Right ventricle myocardium superior (tissue), 1 donor: Measurements from ENCODE around the gene ANGPT4. TPM values are rescaled to one million over a fixed set of nuclear protein-coding genes. Genes with fewer than 3 reads are reported as not detected.

Experiments used
- ATAC-seq: fragments of 200-7000 bp; cut with Tn5 transposase; one replicate; pipeline ENCODE4 v1.9.1; 2020; ENCODE audit warnings: mild to moderate bottlenecking; ENCODE audit not compliant: poor library complexity
- DNase-seq: peaks from one replicate; pipeline ENCODE4 v3.0.0-alpha.2; 2020
- intact Hi-C: fragments of 100-400 bp; cut with DNase I; formaldehyde crosslinking; loops from one replicate; pipeline ENCODE4 v1.11.2; 2022
- total RNA-seq: library from RNA; stranded (reverse); fragmentation: NEBNext Ultra II Directional; extraction: Animal tissue kit (Norgen Biotek cat#: 25700); gene quantifications from one replicate; pipeline ENCODE4 v1.2.1, GENCODE V29; 2021
- donor health status: DM: no; HTN: yes; CAD: no; lungs with severe emphysema.

ANGPT4 gene
- total RNA-seq, 1 donor from 2014 or later = not detected

DNA sequence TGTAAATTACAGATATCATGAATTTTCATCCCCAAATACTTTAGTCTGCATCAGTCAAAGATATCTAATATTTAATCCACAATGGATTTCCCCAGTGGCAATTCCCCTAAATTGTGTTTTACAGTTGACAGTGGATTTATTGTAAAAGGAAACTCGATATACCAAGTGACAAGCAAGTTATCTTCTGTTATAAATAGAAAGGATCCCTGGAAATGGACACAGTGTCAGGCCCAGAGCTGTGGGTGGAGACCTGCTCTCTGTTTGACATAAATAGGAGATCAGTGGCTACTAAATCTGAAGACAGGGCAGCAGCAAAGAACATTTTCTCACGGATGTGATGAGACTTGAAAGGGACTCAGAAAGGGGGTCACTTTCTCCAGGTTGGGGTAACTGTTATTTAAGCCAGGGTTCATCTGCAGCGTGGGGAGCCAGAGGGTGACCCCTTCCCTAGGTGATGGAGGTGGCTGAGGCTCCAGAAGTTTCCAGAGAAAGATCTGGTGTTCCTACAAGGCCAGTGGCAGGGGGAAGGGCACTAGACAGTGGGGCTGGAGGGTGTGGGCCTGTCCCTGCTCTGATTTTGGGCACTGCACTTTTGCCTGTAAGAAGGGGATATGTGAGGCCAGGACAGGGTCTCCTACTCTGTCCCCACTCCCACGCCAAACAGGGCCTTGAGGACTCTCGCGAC is 94.9 kb downstream of the ANGPT4 start:
- intact Hi-C loops = no loop called here
- DNase-seq (no peak), ATAC-seq (peak; percentile 86)

DNA sequence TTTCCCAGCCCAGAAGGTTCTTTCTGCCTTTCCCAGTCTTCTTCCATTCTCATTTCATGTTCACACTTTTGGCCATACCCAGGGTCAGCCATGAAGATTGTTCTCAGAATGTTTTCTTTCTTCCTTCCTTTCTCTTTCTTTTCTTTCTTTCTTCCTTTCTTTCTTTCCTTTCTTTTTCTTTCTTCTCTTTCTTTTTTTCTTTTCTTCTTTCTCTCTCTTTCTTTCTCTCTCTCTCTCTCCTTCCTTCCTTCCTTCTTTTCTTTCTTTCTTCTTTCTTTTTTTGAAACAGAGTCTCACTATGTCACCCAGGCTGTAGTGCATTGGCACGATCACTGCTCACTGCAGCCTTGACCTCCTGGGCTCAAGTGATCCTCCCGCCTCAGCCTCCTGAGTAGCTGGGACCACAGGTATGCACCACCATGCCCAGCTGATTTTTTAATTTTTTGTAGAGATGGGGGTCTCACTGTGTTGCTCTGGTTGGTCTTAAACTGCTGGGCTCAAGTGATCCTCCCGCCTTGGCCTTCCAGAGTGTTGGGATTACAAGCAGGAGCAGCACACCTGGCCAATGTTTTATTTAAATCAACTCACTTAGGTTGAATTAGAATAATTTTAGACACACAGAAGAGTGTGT is 95.7 kb downstream of the ANGPT4 start:
- ATAC-seq (no peak), DNase-seq (no peak)
- intact Hi-C loops = no loop called here

Other genes with a start within 250 kb of the ANGPT4 start
- not detected for gene SCRT2, start 240.5 kb downstream of the ANGPT4 start, total RNA-seq
- gene SLC52A3, start 147.8 kb downstream of the ANGPT4 start, total RNA-seq = 2.2 TPM
- gene FAM110A, start 82.6 kb downstream of the ANGPT4 start, total RNA-seq = 1.9 TPM
- gene RSPO4, start 86.0 kb upstream of the ANGPT4 start, total RNA-seq = not detected
- gene PSMF1, start 202.3 kb upstream of the ANGPT4 start, total RNA-seq = 121 TPM